Vagina (tissue), 2 donors: ENCODE measurements around the gene ALDH4A1. TPM values are rescaled to one million over a fixed set of nuclear protein-coding genes. Genes with fewer than 3 reads are reported as not detected.
A peak's percentile ranks its signal among the peaks of the same experiment; 100 is the strongest.

ENCODE experiments used
- DNase-seq, 2 donors: peaks; one replicate each; pipeline ENCODE4 v3.0.0-alpha.2; 2017; ENCODE audit errors: extremely low spot score in 2 of 2
- H3K27ac ChIP-seq: fragments of 200-600 bp; sonication (generic); one replicate; pipeline ENCODE4 v1.5.1; 2019
- H3K27me3 ChIP-seq: fragments of 200-600 bp; sonication (generic); one replicate; pipeline ENCODE4 v1.5.1; 2019
- H3K36me3 ChIP-seq, 2 donors: fragments of 200-600 bp; sonication (generic); one replicate each; pipeline ENCODE4 v1.5.1; 2017 to 2019
- H3K4me1 ChIP-seq: fragments of 200-600 bp; sonication (generic); one replicate; pipeline ENCODE4 v1.5.1; 2019
- H3K4me3 ChIP-seq, 2 donors: fragments of 200-600 bp; sonication (generic); 1 replicate in 1 of 2; 2 replicates in 1 of 2; pipeline ENCODE4 v1.5.1; 2016 to 2019
- H3K9me3 ChIP-seq: fragments of 200-600 bp; sonication (generic); one replicate; pipeline ENCODE4 v1.5.1; 2019
- CTCF ChIP-seq, 3 experiments: fragments of 450-650 bp in 2 of 3; fragments of 200-600 bp in 1 of 3; sonication (generic) in 1 of 3; IDR thresholded peaks; one replicate each; pipeline ENCODE4 v1.5.1; 2017 to 2019; ENCODE audit warnings: antibody characterized with exemption in 3 of 3, mild to moderate bottlenecking in 2 of 3, moderate library complexity in 2 of 3
- POLR2A ChIP-seq, 2 donors: fragments of 450-650 bp; IDR thresholded peaks; one replicate each; pipeline ENCODE4 v1.6.1; 2017; ENCODE audit warnings: antibody characterized with exemption in 2 of 2, mild to moderate bottlenecking in 2 of 2, moderate library complexity in 2 of 2
- POLR2AphosphoS5 ChIP-seq, 2 donors: sonication (generic); formaldehyde crosslinking; IDR thresholded peaks; one replicate each; pipeline ENCODE4 v1.9.0; 2017; ENCODE audit warnings: antibody characterized with exemption in 2 of 2, mild to moderate bottlenecking in 2 of 2, low read depth in 1 of 2; ENCODE audit not compliant: insufficient read depth in 1 of 2
- intact Hi-C: fragments of 100-400 bp; cut with DNase I; formaldehyde crosslinking; loops from one replicate; pipeline ENCODE4 v1.15.1; 2023
- total RNA-seq: library from RNA; depleted of rRNA; stranded (reverse); fragments of >200 nt; gene quantifications from one replicate; pipeline ENCODE4 v1.2.3, GENCODE V29; 2016

ALDH4A1 gene
- total RNA-seq, 1 donor from 2014 or later: 39.5 TPM

- no peaks in the 10 kb centered on the region for H3K9me3 ChIP-seq
- intact Hi-C loops: loop anchor here (5.0 kb wide), 1 partner anchor 1844 kb away; the partner anchor contains the start of gene HP1BP3
- TF ChIP-seq POLR2AphosphoS5 (IDR thresholded peaks at IDR 0.05; ENCODE audit: insufficient read depth in 1 of 2, low read depth in 1 of 2): no peak
- no peak for DNase-seq
- H3K27me3 ChIP-seq: no peaks in the 10 kb centered on the region
- H3K27ac ChIP-seq: no peak overlapping the region
- H3K36me3 ChIP-seq: no peaks in the 10 kb centered on the region
- peaks cover 85% of the 10 kb centered on the region for H3K4me1 ChIP-seq
- H3K4me3 ChIP-seq: no peak overlapping the region
These were observed 40.8 kb upstream of the ALDH4A1 start for GRCh38 chr1:18943162-18943561.

GRCh38 chr1:18942340-18942739, 40.0 kb upstream of the ALDH4A1 start:
- H3K36me3 ChIP-seq: no peaks in the 10 kb centered on the region
- no peaks in the 10 kb centered on the region for H3K27me3 ChIP-seq
- H3K4me1 ChIP-seq: peaks cover 82% of the 10 kb centered on the region
- TF ChIP-seq POLR2AphosphoS5 (IDR thresholded peaks at IDR 0.05; ENCODE audit: insufficient read depth in 1 of 2, low read depth in 1 of 2): no peak
- TF ChIP-seq POLR2A (IDR thresholded peaks at IDR 0.05): no peak
- TF ChIP-seq CTCF (IDR thresholded peaks at IDR 0.05): no peak
- H3K9me3 ChIP-seq: no peaks in the 10 kb centered on the region
- intact Hi-C loops: loop anchor here (5.0 kb wide), 1 partner anchor 1845 kb away; the partner anchor contains the start of gene HP1BP3
- peak overlapping the region; percentile 37 for H3K27ac ChIP-seq
- no peak for DNase-seq
- H3K4me3 ChIP-seq: no peak overlapping the region

GRCh38 chr1:18941221-18942141, 39.1 kb upstream of the ALDH4A1 start:
- Histone ChIP-seq H3K4me3 (no peak overlapping the region), H3K36me3 (no peaks in the 10 kb centered on the region), H3K4me1 (peaks cover 74% of the 10 kb centered on the region), H3K9me3 (no peaks in the 10 kb centered on the region), H3K27ac (peak overlapping the region; percentile 37), H3K27me3 (no peaks in the 10 kb centered on the region)
- no peak for TF ChIP-seq CTCF (IDR thresholded peaks at IDR 0.05)
- no peak for TF ChIP-seq POLR2A (IDR thresholded peaks at IDR 0.05)
- no peak for DNase-seq
- intact Hi-C loops: loop anchor here (5.0 kb wide), 1 partner anchor 1846 kb away; the partner anchor contains the start of gene HP1BP3

- Histone ChIP-seq H3K27ac (peak overlapping the region; percentile 16), H3K4me3 (no peak overlapping the region), H3K36me3 (no peaks in the 10 kb centered on the region), H3K9me3 (no peaks in the 10 kb centered on the region), H3K27me3 (no peaks in the 10 kb centered on the region), H3K4me1 (peaks cover 64% of the 10 kb centered on the region)
- no peak for TF ChIP-seq CTCF (IDR thresholded peaks at IDR 0.05)
- TF ChIP-seq POLR2AphosphoS5 (IDR thresholded peaks at IDR 0.05; ENCODE audit: insufficient read depth in 1 of 2, low read depth in 1 of 2): no peak
- no peak for TF ChIP-seq POLR2A (IDR thresholded peaks at IDR 0.05)
- DNase-seq: no peak
- intact Hi-C loops: loop anchor here (5.0 kb wide), 1 partner anchor 1847 kb away; the partner anchor contains the start of gene HP1BP3
These were observed 38.1 kb upstream of the ALDH4A1 start for GRCh38 chr1:18940303-18941020.

- H3K9me3 ChIP-seq: no peaks in the 10 kb centered on the region
- H3K27me3 ChIP-seq: no peaks in the 10 kb centered on the region
- H3K4me1 ChIP-seq: peaks cover 56% of the 10 kb centered on the region
- no peak for DNase-seq
- peak overlapping the region; percentile 16 for H3K27ac ChIP-seq
- no peak overlapping the region for H3K4me3 ChIP-seq
- intact Hi-C loops: loop anchor here (5.0 kb wide), 1 partner anchor 1848 kb away; the partner anchor contains the start of gene HP1BP3
- no peaks in the 10 kb centered on the region for H3K36me3 ChIP-seq
- TF ChIP-seq POLR2AphosphoS5 (IDR thresholded peaks at IDR 0.05; ENCODE audit: insufficient read depth in 1 of 2, low read depth in 1 of 2) (no peak), POLR2A (IDR thresholded peaks at IDR 0.05) (no peak), CTCF (IDR thresholded peaks at IDR 0.05) (no peak)
These were observed 37.3 kb upstream of the ALDH4A1 start for GRCh38 chr1:18939398-18940302.
